Measurements from ENCODE around the gene ZBTB20. TPM values are rescaled to one million over a fixed set of nuclear protein-coding genes. Genes with fewer than 3 reads are reported as not detected.

The ZBTB20 gene
- total RNA-seq, 1 donor from 2014 or later = 19.1 TPM

- Mint-ChIP-seq H3K27ac (ENCODE audit: unreplicated experiment) (no peak overlapping the region), H3K27me3 (ENCODE audit: unreplicated experiment) (peaks cover 3% of the 10 kb centered on the region), H3K9me3 (ENCODE audit: unreplicated experiment) (peaks cover 6% of the 10 kb centered on the region), H3K4me1 (ENCODE audit: unreplicated experiment) (peaks cover 12% of the 10 kb centered on the region), H3K4me3 (ENCODE audit: unreplicated experiment) (no peak overlapping the region), H3K36me3 (ENCODE audit: unreplicated experiment) (no peaks in the 10 kb centered on the region)
- TF ChIP-seq CTCF (IDR thresholded peaks at IDR 0.05) = no peak
- no peak for DNase-seq (ENCODE audit: extremely low spot score, unreplicated experiment)
Measured at GRCh38 chr3:114962189-114962588, 184.9 kb downstream of the ZBTB20 start.

GRCh38 chr3:114958930-114959329 lies 188.2 kb downstream of the ZBTB20 start:
- H3K4me3 Mint-ChIP-seq (ENCODE audit: unreplicated experiment) = no peak overlapping the region
- H3K27ac Mint-ChIP-seq (ENCODE audit: unreplicated experiment) = no peak overlapping the region
- peaks cover 8% of the 10 kb centered on the region for H3K9me3 Mint-ChIP-seq (ENCODE audit: unreplicated experiment)
- DNase-seq (ENCODE audit: extremely low spot score, unreplicated experiment) = no peak
- H3K27me3 Mint-ChIP-seq (ENCODE audit: unreplicated experiment) = peaks cover 3% of the 10 kb centered on the region
- H3K4me1 Mint-ChIP-seq (ENCODE audit: unreplicated experiment) = peaks cover 11% of the 10 kb centered on the region
- H3K36me3 Mint-ChIP-seq (ENCODE audit: unreplicated experiment) = peaks cover 2% of the 10 kb centered on the region
- TF ChIP-seq CTCF (IDR thresholded peaks at IDR 0.05) = no peak

DNA sequence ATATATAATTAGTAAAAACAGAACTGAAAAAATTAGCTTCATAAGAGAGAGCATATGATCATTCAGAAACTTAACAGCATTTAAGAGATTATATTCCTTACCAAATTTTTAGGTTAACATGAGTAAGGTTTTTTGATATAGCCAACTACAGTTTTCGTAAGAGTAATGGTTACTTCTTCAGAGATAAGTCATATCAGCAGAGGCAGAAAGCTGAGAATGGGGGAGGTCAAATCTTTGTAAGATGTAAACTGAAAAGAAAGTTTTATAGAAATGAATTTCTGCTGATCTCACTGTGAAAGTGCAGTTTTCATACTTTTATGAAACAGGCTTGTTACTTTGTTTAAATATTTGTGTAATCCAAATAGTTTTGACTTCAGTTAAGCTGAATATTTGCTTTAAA lies 193.3 kb downstream of the ZBTB20 start:
- peaks cover 21% of the 10 kb centered on the region for H3K36me3 Mint-ChIP-seq (ENCODE audit: unreplicated experiment)
- no peaks in the 10 kb centered on the region for H3K4me1 Mint-ChIP-seq (ENCODE audit: unreplicated experiment)
- no peak for TF ChIP-seq CTCF (IDR thresholded peaks at IDR 0.05)
- no peaks in the 10 kb centered on the region for H3K27me3 Mint-ChIP-seq (ENCODE audit: unreplicated experiment)
- H3K9me3 Mint-ChIP-seq (ENCODE audit: unreplicated experiment) = peaks cover 21% of the 10 kb centered on the region
- no peak for DNase-seq (ENCODE audit: extremely low spot score, unreplicated experiment)
- H3K4me3 Mint-ChIP-seq (ENCODE audit: unreplicated experiment) = no peak overlapping the region
- H3K27ac Mint-ChIP-seq (ENCODE audit: unreplicated experiment) = no peak overlapping the region

- peaks cover 21% of the 10 kb centered on the region for H3K36me3 Mint-ChIP-seq (ENCODE audit: unreplicated experiment)
Measured at GRCh38 chr3:114953215-114953799, 193.8 kb downstream of the ZBTB20 start.

GRCh38 chr3:114942773-114943172 lies 204.3 kb downstream of the ZBTB20 start:
- no peak for TF ChIP-seq CTCF (IDR thresholded peaks at IDR 0.05)
- no peaks in the 10 kb centered on the region for H3K4me1 Mint-ChIP-seq (ENCODE audit: unreplicated experiment)
- no peak overlapping the region for H3K4me3 Mint-ChIP-seq (ENCODE audit: unreplicated experiment)
- peaks cover 11% of the 10 kb centered on the region for H3K27me3 Mint-ChIP-seq (ENCODE audit: unreplicated experiment)
- H3K27ac Mint-ChIP-seq (ENCODE audit: unreplicated experiment) = no peak overlapping the region
- peaks cover 8% of the 10 kb centered on the region for H3K9me3 Mint-ChIP-seq (ENCODE audit: unreplicated experiment)
- H3K36me3 Mint-ChIP-seq (ENCODE audit: unreplicated experiment) = peaks cover 13% of the 10 kb centered on the region
- DNase-seq (ENCODE audit: extremely low spot score, unreplicated experiment) = no peak

More at GRCh38 chr3:114953215-114953799, 193.8 kb downstream of the ZBTB20 start:
- Mint-ChIP-seq H3K9me3 (ENCODE audit: unreplicated experiment) (peaks cover 21% of the 10 kb centered on the region), H3K4me1 (ENCODE audit: unreplicated experiment) (no peaks in the 10 kb centered on the region), H3K27ac (ENCODE audit: unreplicated experiment) (no peak overlapping the region), H3K4me3 (ENCODE audit: unreplicated experiment) (no peak overlapping the region), H3K27me3 (ENCODE audit: unreplicated experiment) (no peaks in the 10 kb centered on the region)
- no peak for DNase-seq (ENCODE audit: extremely low spot score, unreplicated experiment)
- TF ChIP-seq CTCF (IDR thresholded peaks at IDR 0.05) = no peak
